ENCODE results near the gene GATA3. TPM values are rescaled to one million over a fixed set of nuclear protein-coding genes. Genes with fewer than 3 reads are reported as not detected.

Gene GATA3
- total RNA-seq, 2 donors from 2014 or later, result 14.2 to 25.2 TPM

GRCh38 chr10:8043569-8044306, 10.8 kb upstream of the GATA3 start:
- Mint-ChIP-seq H3K4me3 (peak overlapping the region; percentile 63), H3K27me3 (peaks cover 94% of the 10 kb centered on the region), H3K36me3 (ENCODE audit: low read depth) (peaks cover 19% of the 10 kb centered on the region), H3K4me1 (peaks cover 34% of the 10 kb centered on the region), H3K27ac (no peak overlapping the region), H3K9me3 (peaks cover 4% of the 10 kb centered on the region)
- ATAC-seq (replicated peaks), result no peak

- Mint-ChIP-seq H3K36me3 (ENCODE audit: low read depth) (peaks cover 16% of the 10 kb centered on the region), H3K27ac (no peak overlapping the region), H3K4me3 (peak overlapping the region; percentile 63), H3K9me3 (peaks cover 2% of the 10 kb centered on the region), H3K4me1 (peaks cover 31% of the 10 kb centered on the region), H3K27me3 (peaks cover 89% of the 10 kb centered on the region)
- ATAC-seq (replicated peaks), result no peak
Observed at GRCh38 chr10:8044331-8044907, 10.1 kb upstream of the GATA3 start.

- peaks cover 29% of the 10 kb centered on the region for H3K4me1 Mint-ChIP-seq
- no peak overlapping the region for H3K27ac Mint-ChIP-seq
- H3K4me3 Mint-ChIP-seq, result peak overlapping the region; percentile 63
- peak; percentile 30 for ATAC-seq (replicated peaks)
- no peaks in the 10 kb centered on the region for H3K9me3 Mint-ChIP-seq
- peaks cover 13% of the 10 kb centered on the region for H3K36me3 Mint-ChIP-seq (ENCODE audit: low read depth)
- peaks cover 82% of the 10 kb centered on the region for H3K27me3 Mint-ChIP-seq
Observed at GRCh38 chr10:8044908-8045725, 9.4 kb upstream of the GATA3 start.

- Mint-ChIP-seq H3K4me1 (peaks cover 29% of the 10 kb centered on the region), H3K4me3 (peak overlapping the region; percentile 63), H3K27ac (no peak overlapping the region), H3K9me3 (no peaks in the 10 kb centered on the region), H3K27me3 (peaks cover 78% of the 10 kb centered on the region), H3K36me3 (ENCODE audit: low read depth) (peaks cover 13% of the 10 kb centered on the region)
- ATAC-seq (replicated peaks), result no peak
Observed at GRCh38 chr10:8045726-8046494, 8.6 kb upstream of the GATA3 start.

GRCh38 chr10:8047452-8048280, 6.8 kb upstream of the GATA3 start:
- peaks cover 68% of the 10 kb centered on the region for H3K27me3 Mint-ChIP-seq
- peaks cover 19% of the 10 kb centered on the region for H3K36me3 Mint-ChIP-seq (ENCODE audit: low read depth)
- no peak overlapping the region for H3K27ac Mint-ChIP-seq
- H3K9me3 Mint-ChIP-seq, result no peaks in the 10 kb centered on the region
- H3K4me3 Mint-ChIP-seq, result peak overlapping the region; percentile 16
- ATAC-seq (replicated peaks), result no peak
- peaks cover 32% of the 10 kb centered on the region for H3K4me1 Mint-ChIP-seq

GRCh38 chr10:8048281-8049008, 6.0 kb upstream of the GATA3 start:
- peaks cover 34% of the 10 kb centered on the region for H3K4me1 Mint-ChIP-seq
- peak overlapping the region; percentile 62 for H3K4me3 Mint-ChIP-seq
- H3K27me3 Mint-ChIP-seq, result peaks cover 68% of the 10 kb centered on the region
- H3K27ac Mint-ChIP-seq, result no peak overlapping the region
- H3K9me3 Mint-ChIP-seq, result no peaks in the 10 kb centered on the region
- no peak for ATAC-seq (replicated peaks)
- H3K36me3 Mint-ChIP-seq (ENCODE audit: low read depth), result peaks cover 20% of the 10 kb centered on the region

- no peak for ATAC-seq (replicated peaks)
- Mint-ChIP-seq H3K4me3 (peak overlapping the region; percentile 62), H3K27me3 (peaks cover 60% of the 10 kb centered on the region), H3K4me1 (peaks cover 31% of the 10 kb centered on the region), H3K9me3 (no peaks in the 10 kb centered on the region), H3K27ac (no peak overlapping the region), H3K36me3 (ENCODE audit: low read depth) (peaks cover 24% of the 10 kb centered on the region)
Observed at GRCh38 chr10:8049045-8049864, 5.2 kb upstream of the GATA3 start.

GRCh38 chr10:8049865-8050555, 4.5 kb upstream of the GATA3 start:
- H3K9me3 Mint-ChIP-seq, result no peaks in the 10 kb centered on the region
- H3K27ac Mint-ChIP-seq, result no peak overlapping the region
- peak overlapping the region; percentile 62 for H3K4me3 Mint-ChIP-seq
- no peak for ATAC-seq (replicated peaks)
- peaks cover 25% of the 10 kb centered on the region for H3K4me1 Mint-ChIP-seq
- peaks cover 27% of the 10 kb centered on the region for H3K36me3 Mint-ChIP-seq (ENCODE audit: low read depth)
- H3K27me3 Mint-ChIP-seq, result peaks cover 53% of the 10 kb centered on the region

GRCh38 chr10:8050556-8051108, 3.9 kb upstream of the GATA3 start:
- no peak for ATAC-seq (replicated peaks)
- H3K4me1 Mint-ChIP-seq, result peaks cover 20% of the 10 kb centered on the region
- H3K27ac Mint-ChIP-seq, result no peak overlapping the region
- peaks cover 46% of the 10 kb centered on the region for H3K27me3 Mint-ChIP-seq
- H3K9me3 Mint-ChIP-seq, result no peaks in the 10 kb centered on the region
- H3K4me3 Mint-ChIP-seq, result peak overlapping the region; percentile 62
- peaks cover 34% of the 10 kb centered on the region for H3K36me3 Mint-ChIP-seq (ENCODE audit: low read depth)

- Mint-ChIP-seq H3K36me3 (ENCODE audit: low read depth) (peaks cover 35% of the 10 kb centered on the region), H3K9me3 (no peaks in the 10 kb centered on the region), H3K4me3 (peak overlapping the region; percentile 62), H3K27ac (no peak overlapping the region), H3K27me3 (peaks cover 40% of the 10 kb centered on the region), H3K4me1 (peaks cover 14% of the 10 kb centered on the region)
- ATAC-seq (replicated peaks), result no peak
Observed at GRCh38 chr10:8051109-8051821, 3.2 kb upstream of the GATA3 start.

GRCh38 chr10:8051851-8052257, 2.6 kb upstream of the GATA3 start:
- H3K27me3 Mint-ChIP-seq, result peaks cover 34% of the 10 kb centered on the region
- H3K4me1 Mint-ChIP-seq, result peaks cover 13% of the 10 kb centered on the region
- peaks cover 41% of the 10 kb centered on the region for H3K36me3 Mint-ChIP-seq (ENCODE audit: low read depth)
- H3K9me3 Mint-ChIP-seq, result no peaks in the 10 kb centered on the region
- peak overlapping the region; percentile 98 for H3K4me3 Mint-ChIP-seq
- no peak for ATAC-seq (replicated peaks)
- no peak overlapping the region for H3K27ac Mint-ChIP-seq
